K562 (cell line): ENCODE data around the gene ADARB2. TPM values are rescaled to one million over a fixed set of nuclear protein-coding genes. Genes with fewer than 3 reads are reported as not detected.

Source experiments
- ATAC-seq: fragments of 200-7000 bp; cut with Tn5 transposase; 3 replicates; pipeline ENCODE4 v1.9.1; 2020; ENCODE audit warnings: moderate library complexity
- BruUV-seq: library from RNA; stranded (reverse); fragments of 400-500 nt; replicated peaks from 2 replicates; lab custom pipeline; 2021; lab: Mats Ljungman, UMichigan
- CTCF ChIA-PET: fragments of 300-600 bp; formaldehyde crosslinking; extraction: SDS; loops from one replicate; lab custom pipeline; 2021; ENCODE audit warnings: low intra/inter-chr PET ratio; lab: Yijun Ruan, JAX
- POLR2A ChIA-PET: fragments of 300-600, 350-650 bp; sonication (Branson Sonifier 250); formaldehyde crosslinking; extraction: SDS; loops from one replicate; lab custom pipeline; 2021; ENCODE audit warnings: antibody characterized with exemption, inconsistent platforms; lab: Yijun Ruan, JAX
- DNase-seq, 4 experiments: peaks; one replicate each; pipeline versions ENCODE4 v3.0.0 to v3.0.0-alpha.2; 2011 to 2018; ENCODE audit warnings: low spot score in 3 of 4, mixed read lengths in 3 of 4; ENCODE audit errors: extremely low read depth in 1 of 4
- FAIRE-seq: peaks from 2 replicates; lab custom pipeline; 2011; peaks lifted over from hg19 to GRCh38; lab: Jason Lieb, UNC
- H2AFZ ChIP-seq: 2 replicates; pipeline ENCODE4 v1.6.0; 2011; ENCODE audit warnings: low read depth, low read length, control low read depth, inconsistent platforms
- H3K27ac ChIP-seq: fragments of 200-600 bp; 3 replicates; pipeline ENCODE4 v1.8.0; 2011; ENCODE audit warnings: low read depth, mild to moderate bottlenecking, control low read depth, inconsistent platforms, low read length, moderate library complexity, mixed read lengths; ENCODE audit errors: extremely low read depth
- H3K27me3 ChIP-seq, 2 experiments: fragments of 300-600 bp in 1 of 2; 2 replicates in 1 of 2; 3 replicates in 1 of 2; pipeline versions ENCODE4 v1.6.0 to v1.8.0; 2011; ENCODE audit warnings: inconsistent platforms in 2 of 2, low read length in 2 of 2, mild to moderate bottlenecking in 1 of 2, mixed read lengths in 1 of 2, moderate library complexity in 1 of 2; ENCODE audit not compliant: control insufficient read depth in 2 of 2, insufficient read depth in 2 of 2
- H3K36me3 ChIP-seq: fragments of 300-600 bp; 3 replicates; pipeline ENCODE4 v1.8.0; 2011; ENCODE audit warnings: mild to moderate bottlenecking, low read length, inconsistent platforms; ENCODE audit not compliant: control insufficient read depth, insufficient read depth
- H3K4me1 ChIP-seq, 2 experiments: fragments of 200-600 bp in 1 of 2; replicated peaks in 1 of 2; 2 replicates in 1 of 2; 3 replicates in 1 of 2; pipeline versions ENCODE4 v1.5.1 to v1.8.0; 2011; ENCODE audit warnings: inconsistent platforms in 2 of 2, low read length in 2 of 2, mild to moderate bottlenecking in 1 of 2, mixed read lengths in 1 of 2, moderate library complexity in 1 of 2; ENCODE audit not compliant: control insufficient read depth in 2 of 2, insufficient read depth in 2 of 2
- H3K4me2 ChIP-seq: 2 replicates; pipeline ENCODE4 v1.6.1; 2011; ENCODE audit warnings: low read length, control low read depth, inconsistent platforms, mixed read lengths; ENCODE audit not compliant: insufficient read depth
- H3K4me3 ChIP-seq: fragments of 200-600 bp; sonication (generic), shearing (Covaris generic); 2 replicates; pipeline ENCODE4 v1.5.1; 2016; ENCODE audit warnings: control low read depth, inconsistent platforms
- H3K79me2 ChIP-seq: fragments of 200-600 bp; 3 replicates; pipeline ENCODE4 v1.8.0; 2011; ENCODE audit warnings: low read length, inconsistent platforms; ENCODE audit not compliant: control insufficient read depth, insufficient read depth
- H3K9ac ChIP-seq, 2 experiments: 2 replicates each; pipeline versions ENCODE4 v1.6.0 to v1.6.1; 2011; ENCODE audit warnings: low read depth in 2 of 2, low read length in 2 of 2, control low read depth in 1 of 2, inconsistent platforms in 1 of 2, mild to moderate bottlenecking in 1 of 2, mixed read lengths in 1 of 2; ENCODE audit not compliant: insufficient read depth in 1 of 2
- H3K9me1 ChIP-seq: one replicate; pipeline ENCODE4 v1.6.0; 2011; ENCODE audit warnings: inconsistent platforms, mild to moderate bottlenecking, low read length, moderate library complexity; ENCODE audit not compliant: control insufficient read depth, insufficient read depth
- H3K9me3 ChIP-seq: replicated peaks from 2 replicates; pipeline ENCODE4 v1.5.1; 2011; ENCODE audit warnings: low read depth, low read length, inconsistent platforms; ENCODE audit not compliant: control insufficient read depth, insufficient read depth
- H4K20me1 ChIP-seq: replicated peaks from 2 replicates; pipeline ENCODE4 v1.6.1; 2011; ENCODE audit warnings: low read length, inconsistent platforms, mixed read lengths; ENCODE audit not compliant: control insufficient read depth, insufficient read depth
- BCLAF1 ChIP-seq, 2 experiments: fragments of 450-650 bp in 1 of 2; IDR thresholded peaks; 2 replicates each; pipeline ENCODE4 v1.6.1; 2011 to 2017; ENCODE audit warnings: low read depth in 2 of 2, antibody characterized with exemption in 1 of 2, borderline replicate concordance in 1 of 2, low read length in 1 of 2, mild to moderate bottlenecking in 1 of 2, mixed read lengths in 1 of 2; ENCODE audit not compliant: control insufficient read depth in 1 of 2
- MBD2 ChIP-seq: sonication (generic); IDR thresholded peaks from 2 replicates; pipeline ENCODE4 v1.6.1; 2016; ENCODE audit warnings: low read depth, borderline replicate concordance
- NCOA2 ChIP-seq, 2 experiments: fragments of 450-650 bp; IDR thresholded peaks; 2 replicates each; pipeline ENCODE4 v1.6.1; 2018; ENCODE audit warnings: mild to moderate bottlenecking in 2 of 2, moderate library complexity in 1 of 2; ENCODE audit not compliant: partially characterized antibody in 2 of 2
- POLR2A ChIP-seq: fragments of 450-650 bp; conservative IDR thresholded peaks from 2 replicates; pipeline ENCODE4 v1.6.1; 2016
- ZBTB43 ChIP-seq: sonication (generic); formaldehyde crosslinking; IDR thresholded peaks from 2 replicates; pipeline ENCODE4 v1.8.0; 2023; ENCODE audit warnings: mild to moderate bottlenecking, missing genetic modification reagents
- WGBS: fragments of 100-300 bp; shearing (Covaris generic); methylation state at CpG from one replicate; pipeline ENCODE4 v1.1.6; 2016; ENCODE audit warnings: low coverage, mixed read lengths; ENCODE audit not compliant: insufficient coverage; ENCODE audit errors: missing lambda C conversion rate; 5-methylcytosine and 5-hydroxymethylcytosine counted together
- in situ Hi-C: fragments of 300-500 bp; cut with MboI; formaldehyde crosslinking; loops from 4 replicates; pipeline ENCODE4 v1.15.0; 2018; ENCODE audit warnings: inconsistent platforms, mixed read lengths
- intact Hi-C: fragments of 100-400 bp; cut with micrococcal nuclease; formaldehyde crosslinking; loops from 2 replicates; pipeline ENCODE4 v1.14.2; 2022
- polyA plus RNA-seq, 8 experiments: library from polyadenylated mRNA; depleted of rRNA in 4 of 8; stranded (reverse) in 5 of 8; unstranded in 3 of 8; fragments of >200 nt; fragmentation: Nextera tagmentation in 2 of 8; fragmentation: Illumina TruSeq in 1 of 8; extraction: Ambion mirVana in 2 of 8; extraction: Trizol in 1 of 8; gene quantifications; 2 replicates each; pipeline versions ENCODE4 v1.2.1 to v1.2.3, GENCODE V29; 2011 to 2014; ENCODE audit warnings: inconsistent platforms in 1 of 8, missing spikeins in 1 of 8
- total RNA-seq, 7 experiments: library from RNA; depleted of rRNA in 6 of 7; stranded (reverse); fragments of >200 nt in 6 of 7; fragmentation: Illumina TruSeq in 2 of 7; extraction: Trizol in 2 of 7; gene quantifications; 2 replicates each; pipeline versions ENCODE4 v1.2.1 to v1.2.3, GENCODE V29; 2011 to 2021; ENCODE audit warnings: low replicate concordance in 1 of 7

The ADARB2 gene
- total and polyA plus RNA-seq, 9 of the 15 experiments (the other 6 are each of a cell fraction or from before 2014, with no cell fraction given), result not detected

- ChIA-PET POLR2A (interaction anchor here (0.7 kb wide), 1 partner anchor 124 kb away, joined by 3 read pairs; no protein-coding TSS in a partner anchor), CTCF (no interaction called here)
- WGBS, result 1% methylated on average over 7 of the region's 7 CpGs
- Histone ChIP-seq H3K9me3 (no peaks in the 10 kb centered on the region), H3K79me2 (no peaks in the 10 kb centered on the region), H3K9me1 (no peaks in the 10 kb centered on the region), H3K36me3 (no peaks in the 10 kb centered on the region), H3K27me3 (peaks cover 12 to 60% of the 10 kb centered on the region in 2 experiments; a peak in 4 of 5 replicates), H3K4me3 (no peak overlapping the region), H3K9ac (no peak overlapping the region), H3K4me1 (no peaks in the 10 kb centered on the region), H4K20me1 (no peaks in the 10 kb centered on the region; the same call in 1 of the 2 replicates)
- ATAC-seq (no peak), FAIRE-seq (no peak)
- TF ChIP-seq MBD2, result no peak
- no peak for TF ChIP-seq ZBTB43 (CRISPR knock-in tag)
- no peak for TF ChIP-seq POLR2A
- no peak for TF ChIP-seq BCLAF1 (IDR thresholded peaks at IDR 0.05; ENCODE audit: borderline replicate concordance in 1 of 2, control insufficient read depth in 1 of 2, low read depth in 2 of 2, low read length in 1 of 2)
- TF ChIP-seq NCOA2 (IDR thresholded peaks at IDR 0.05; ENCODE audit: partially characterized antibody in 2 of 2), result no peak
- TF ChIP-seq, all 486 proteins: peak for 0
- no peak overlapping the region for H3K4me2 ChIP-seq
- H3K27ac ChIP-seq, result no peak overlapping the region
- no peak for DNase-seq
- in situ Hi-C loops (no loop called here), intact Hi-C loops (no loop called here)
- no peak overlapping the region for H2AFZ ChIP-seq
- no TSS peak for BruUV-seq
Measured at GRCh38 chr10:1604246-1604645, 133.1 kb downstream of the ADARB2 start.
